Endodermal cell (in vitro differentiated cells): ENCODE measurements around the gene TEX30. TPM values are rescaled to one million over a fixed set of nuclear protein-coding genes. Genes with fewer than 3 reads are reported as not detected.

Experiments used
- DNase-seq: peaks from one replicate; pipeline ENCODE4 v3.0.0-alpha.2; 2017
- H3K27ac ChIP-seq: 2 replicates; pipeline ENCODE4 v1.5.1; 2013; ENCODE audit warnings: mild to moderate bottlenecking, low read depth, low read length, moderate library complexity
- H3K27me3 ChIP-seq: 2 replicates; pipeline ENCODE4 v1.6.1; 2013; ENCODE audit warnings: mild to moderate bottlenecking, low read length, moderate library complexity; ENCODE audit not compliant: insufficient read depth, control insufficient read depth, poor library complexity, severe bottlenecking
- H3K36me3 ChIP-seq: 2 replicates; pipeline ENCODE4 v1.7.0; 2013; ENCODE audit warnings: mild to moderate bottlenecking, low read length, moderate library complexity; ENCODE audit not compliant: control insufficient read depth, insufficient read depth
- H3K4me1 ChIP-seq: one replicate; pipeline ENCODE4 v1.7.0; 2013; ENCODE audit warnings: low read length; ENCODE audit not compliant: control insufficient read depth, insufficient read depth
- H3K4me3 ChIP-seq: 2 replicates; pipeline ENCODE4 v1.5.1; 2013; ENCODE audit warnings: mild to moderate bottlenecking, low read length, moderate library complexity
- H3K9ac ChIP-seq: 2 replicates; pipeline ENCODE4 v1.6.1; 2013; ENCODE audit warnings: mild to moderate bottlenecking, low read length, moderate library complexity; ENCODE audit not compliant: poor library complexity, severe bottlenecking; ENCODE audit errors: extremely low read depth
- H3K9me3 ChIP-seq: 2 replicates; pipeline ENCODE4 v1.6.1; 2013; ENCODE audit warnings: mild to moderate bottlenecking, low read length, moderate library complexity; ENCODE audit not compliant: control insufficient read depth
- H3K27ac Mint-ChIP-seq: 2 replicates; pipeline ENCODE4 v1.8.0; 2020; ENCODE audit warnings: mixed read lengths
- H3K27me3 Mint-ChIP-seq: 2 replicates; pipeline ENCODE4 v1.8.0; 2021; ENCODE audit warnings: mild to moderate bottlenecking, mixed read lengths; ENCODE audit not compliant: insufficient read depth
- H3K36me3 Mint-ChIP-seq: 2 replicates; pipeline ENCODE4 v1.8.0; 2020; ENCODE audit warnings: low read depth, mixed read lengths
- H3K4me1 Mint-ChIP-seq: 2 replicates; pipeline ENCODE4 v1.8.0; 2020; ENCODE audit warnings: mixed read lengths
- H3K4me3 Mint-ChIP-seq: 2 replicates; pipeline ENCODE4 v1.8.0; 2020; ENCODE audit warnings: mild to moderate bottlenecking, moderate library complexity, mixed read lengths
- H3K9me3 Mint-ChIP-seq: 2 replicates; pipeline ENCODE4 v1.8.0; 2020; ENCODE audit warnings: mild to moderate bottlenecking, mixed read lengths
- CTCF ChIP-seq: fragments of 200-600 bp; sonication (generic); conservative IDR thresholded peaks from 2 replicates; pipeline ENCODE4 v1.5.0; 2021; ENCODE audit warnings: antibody characterized with exemption, mild to moderate bottlenecking
- WGBS, 2 experiments: methylation state at CpG; one replicate each; pipeline versions ENCODE4 v1.1.5 to v1.1.7; 2013; ENCODE audit warnings: missing lambda C conversion rate in 2 of 2, mixed read lengths in 1 of 2; ENCODE audit not compliant: insufficient coverage in 1 of 2, insufficient read length in 1 of 2; 5-methylcytosine and 5-hydroxymethylcytosine counted together
- total RNA-seq, 2 donors: library from RNA; stranded (reverse); fragmentation: NEBNext Ultra II Directional in 1 of 2; extraction: Animal tissue kit (Norgen Biotek cat#: 25700) in 1 of 2; gene quantifications; 2 replicates in 1 of 2; 3 replicates in 1 of 2; pipeline ENCODE4 v1.2.1, GENCODE V29; 2021

The TEX30 gene
- total RNA-seq, 2 donors from 2014 or later: 10.0 to 11.5 TPM

GRCh38 chr13:102718746-102719145, 54.8 kb downstream of the TEX30 start:
- no peak overlapping the region for H3K9ac ChIP-seq
- no peaks in the 10 kb centered on the region for H3K27me3 Mint-ChIP-seq
- no peaks in the 10 kb centered on the region for H3K4me1 ChIP-seq
- H3K27me3 ChIP-seq: no peaks in the 10 kb centered on the region
- H3K27ac ChIP-seq: no peak overlapping the region
- peaks cover 5% of the 10 kb centered on the region for H3K4me1 Mint-ChIP-seq
- H3K9me3 Mint-ChIP-seq: peaks cover 2% of the 10 kb centered on the region
- H3K36me3 ChIP-seq: no peaks in the 10 kb centered on the region
- no peak for TF ChIP-seq CTCF
- 88 to 89% methylated on average over 1 to 2 of the region's 2 CpGs for WGBS, 2 experiments
- no peaks in the 10 kb centered on the region for H3K36me3 Mint-ChIP-seq
- H3K4me3 Mint-ChIP-seq: no peak overlapping the region
- H3K9me3 ChIP-seq: no peaks in the 10 kb centered on the region
- no peak for DNase-seq
- H3K27ac Mint-ChIP-seq: no peak overlapping the region
- H3K4me3 ChIP-seq: no peak overlapping the region

Other genes starting within 250 kb of the TEX30 start
- 10 to 100 TPM; 64.2 to 80.6 TPM for gene TPP2, start 176.8 kb downstream of the TEX30 start, total RNA-seq
- not detected for gene METTL21C, start 78.7 kb downstream of the TEX30 start, total RNA-seq
- 10 to 100 TPM; 16.0 to 18.1 TPM for gene POGLUT2, start 25.2 kb upstream of the TEX30 start, total RNA-seq
- gene BIVM, start 25.3 kb upstream of the TEX30 start, total RNA-seq: 10 to 100 TPM; 14.7 to 15.0 TPM
- gene ERCC5, start 72.2 kb upstream of the TEX30 start, total RNA-seq: 10 to 100 TPM; 22.4 to 26.7 TPM